Ovary (tissue), 3 donors: ENCODE results near the gene ST3GAL3.

Source experiments
- EP300 ChIP-seq: sonication (generic); formaldehyde crosslinking; IDR thresholded peaks from one replicate; pipeline ENCODE4 v1.6.1; 2017; ENCODE audit warnings: antibody characterized with exemption
- TF ChIP-seq, protein P1 (sequence below), 3 donors: fragments of 450-650 bp in 2 of 3; fragments of 200-600 bp in 1 of 3; IDR thresholded peaks; one replicate each; pipeline versions ENCODE4 v1.5.1 to v1.8.0; 2016 to 2022; ENCODE audit warnings: antibody characterized with exemption in 3 of 3, mild to moderate bottlenecking in 1 of 3
- donor health status: DM: no; HTN: no; CAD: no.

DNA sequence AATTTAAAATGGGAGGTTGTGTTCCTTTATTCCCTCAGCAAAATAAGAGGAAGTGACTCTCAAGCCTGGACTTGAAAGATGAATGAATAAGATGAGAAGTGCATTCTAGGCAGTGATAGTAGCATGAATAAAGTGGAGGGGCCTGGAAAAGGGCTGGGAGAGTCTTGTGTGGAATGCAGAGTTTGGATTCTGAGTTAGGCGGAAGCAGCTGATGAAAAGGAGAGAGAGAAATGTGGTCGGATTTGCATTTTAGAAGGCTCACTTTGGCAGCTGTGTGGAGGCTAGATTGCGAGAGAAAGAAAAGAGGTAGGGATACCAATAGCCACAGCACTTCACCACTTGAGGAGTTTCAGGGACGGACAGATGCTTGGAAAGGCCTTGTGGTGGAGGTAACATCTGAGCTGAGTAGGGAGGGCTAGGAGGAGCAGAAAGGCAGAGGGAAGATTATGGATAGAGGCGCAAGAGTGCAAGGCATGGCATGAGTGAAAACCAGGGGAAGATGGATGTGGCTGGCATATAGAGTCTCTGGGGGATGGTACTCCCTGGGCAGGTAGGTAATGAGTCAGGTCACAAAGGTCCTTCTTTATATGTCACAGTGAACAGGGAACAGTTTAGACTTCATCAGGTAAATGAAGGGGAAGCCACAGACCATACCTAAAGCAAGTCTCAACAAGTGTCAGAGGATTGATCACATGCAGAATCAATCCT lies 59.6 kb downstream of the ST3GAL3 start:
- TF ChIP-seq, protein P1, sequence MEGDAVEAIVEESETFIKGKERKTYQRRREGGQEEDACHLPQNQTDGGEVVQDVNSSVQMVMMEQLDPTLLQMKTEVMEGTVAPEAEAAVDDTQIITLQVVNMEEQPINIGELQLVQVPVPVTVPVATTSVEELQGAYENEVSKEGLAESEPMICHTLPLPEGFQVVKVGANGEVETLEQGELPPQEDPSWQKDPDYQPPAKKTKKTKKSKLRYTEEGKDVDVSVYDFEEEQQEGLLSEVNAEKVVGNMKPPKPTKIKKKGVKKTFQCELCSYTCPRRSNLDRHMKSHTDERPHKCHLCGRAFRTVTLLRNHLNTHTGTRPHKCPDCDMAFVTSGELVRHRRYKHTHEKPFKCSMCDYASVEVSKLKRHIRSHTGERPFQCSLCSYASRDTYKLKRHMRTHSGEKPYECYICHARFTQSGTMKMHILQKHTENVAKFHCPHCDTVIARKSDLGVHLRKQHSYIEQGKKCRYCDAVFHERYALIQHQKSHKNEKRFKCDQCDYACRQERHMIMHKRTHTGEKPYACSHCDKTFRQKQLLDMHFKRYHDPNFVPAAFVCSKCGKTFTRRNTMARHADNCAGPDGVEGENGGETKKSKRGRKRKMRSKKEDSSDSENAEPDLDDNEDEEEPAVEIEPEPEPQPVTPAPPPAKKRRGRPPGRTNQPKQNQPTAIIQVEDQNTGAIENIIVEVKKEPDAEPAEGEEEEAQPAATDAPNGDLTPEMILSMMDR (IDR thresholded peaks at IDR 0.05): no peak
- TF ChIP-seq EP300: no peak
